GM10248 (cell line): ENCODE measurements around the gene CCNDBP1.

Experiments used
- CTCF ChIA-PET: fragments of 300-600 bp; sonication (Branson Sonifier 250); formaldehyde crosslinking; extraction: SDS; loops from one replicate; lab custom pipeline; 2021; ENCODE audit warnings: antibody characterized with exemption; lab: Yijun Ruan, JAX
- POLR2A ChIA-PET: fragments of 350-650 bp; sonication (Branson Sonifier 250); formaldehyde crosslinking; extraction: SDS; loops from one replicate; lab custom pipeline; 2020; ENCODE audit warnings: antibody characterized with exemption; lab: Yijun Ruan, JAX
- DNase-seq: peaks from one replicate; pipeline ENCODE4 v3.0.0; 2012; ENCODE audit errors: extremely low spot score
- TF ChIP-seq, protein P1 (sequence below): IDR thresholded peaks from 2 replicates; pipeline ENCODE4 v1.5.1; 2012; ENCODE audit warnings: mild to moderate bottlenecking, low read depth; ENCODE audit errors: extremely low read depth, missing control alignments, control extremely low read depth

CCNDBP1 gene

DNA sequence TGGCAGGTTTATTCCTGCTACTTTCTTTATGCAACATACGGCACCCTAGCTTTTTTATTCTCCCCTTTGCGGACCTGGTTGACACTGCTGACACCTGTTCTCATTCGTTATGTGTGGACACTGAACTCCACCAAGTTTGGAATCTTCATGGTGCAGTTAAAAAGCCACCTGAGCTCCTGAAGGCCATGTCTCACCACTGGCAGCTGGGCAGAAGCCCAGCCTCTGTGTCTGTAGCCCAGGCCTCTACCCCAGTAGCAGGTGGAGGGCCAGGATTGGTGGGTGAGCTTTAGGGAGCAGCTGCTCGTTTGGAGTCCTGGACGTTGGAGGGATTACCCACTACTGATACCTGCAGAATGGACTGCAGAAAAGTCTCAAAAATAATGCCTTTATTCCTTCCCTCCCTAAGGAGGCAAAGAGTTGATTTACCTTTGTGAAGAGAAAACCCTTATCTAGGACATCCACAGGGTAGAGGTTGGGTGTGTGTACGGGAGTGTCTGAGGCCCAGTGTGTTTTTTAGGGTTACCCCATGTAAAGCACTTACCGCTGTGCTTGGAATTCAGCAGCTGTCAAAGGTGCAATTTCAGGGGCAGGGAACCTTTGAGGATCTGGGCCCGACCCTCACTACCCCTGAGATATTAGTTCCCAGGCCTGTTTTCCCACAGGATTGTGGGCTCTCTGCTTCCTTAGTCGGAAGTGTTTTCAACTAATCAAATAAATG is 637 bp upstream of the CCNDBP1 start:
- TF ChIP-seq, protein P1, sequence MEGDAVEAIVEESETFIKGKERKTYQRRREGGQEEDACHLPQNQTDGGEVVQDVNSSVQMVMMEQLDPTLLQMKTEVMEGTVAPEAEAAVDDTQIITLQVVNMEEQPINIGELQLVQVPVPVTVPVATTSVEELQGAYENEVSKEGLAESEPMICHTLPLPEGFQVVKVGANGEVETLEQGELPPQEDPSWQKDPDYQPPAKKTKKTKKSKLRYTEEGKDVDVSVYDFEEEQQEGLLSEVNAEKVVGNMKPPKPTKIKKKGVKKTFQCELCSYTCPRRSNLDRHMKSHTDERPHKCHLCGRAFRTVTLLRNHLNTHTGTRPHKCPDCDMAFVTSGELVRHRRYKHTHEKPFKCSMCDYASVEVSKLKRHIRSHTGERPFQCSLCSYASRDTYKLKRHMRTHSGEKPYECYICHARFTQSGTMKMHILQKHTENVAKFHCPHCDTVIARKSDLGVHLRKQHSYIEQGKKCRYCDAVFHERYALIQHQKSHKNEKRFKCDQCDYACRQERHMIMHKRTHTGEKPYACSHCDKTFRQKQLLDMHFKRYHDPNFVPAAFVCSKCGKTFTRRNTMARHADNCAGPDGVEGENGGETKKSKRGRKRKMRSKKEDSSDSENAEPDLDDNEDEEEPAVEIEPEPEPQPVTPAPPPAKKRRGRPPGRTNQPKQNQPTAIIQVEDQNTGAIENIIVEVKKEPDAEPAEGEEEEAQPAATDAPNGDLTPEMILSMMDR, result no peak
- no peak for DNase-seq
- ChIA-PET POLR2A (no interaction called here), CTCF (interaction anchor here (0.9 to 3.0 kb wide), 7 partner anchors 8 to 101 kb away, joined by 3 to 17 read pairs (median 3); no protein-coding TSS in a partner anchor)

DNA sequence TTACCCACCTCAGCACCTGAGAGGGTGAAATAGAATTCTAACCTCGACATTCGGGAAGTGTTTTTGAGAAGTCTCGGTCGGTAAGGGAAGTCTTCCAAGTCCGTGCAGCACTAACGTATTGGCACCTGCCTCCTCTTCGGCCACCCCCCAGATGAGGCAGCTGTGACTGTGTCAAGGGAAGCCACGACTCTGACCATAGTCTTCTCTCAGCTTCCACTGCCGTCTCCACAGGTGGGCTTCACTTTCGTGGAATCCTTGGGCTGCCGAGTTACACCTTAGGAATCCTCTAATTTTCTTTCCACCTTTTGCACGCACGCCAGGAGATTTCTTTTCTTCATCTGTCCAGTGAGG is 775 bp downstream of the CCNDBP1 start:
- POLR2A ChIA-PET, result interaction anchor here (0.6 kb wide), 1 partner anchor 53 kb away, joined by 4 read pairs; no protein-coding TSS in a partner anchor
- TF ChIP-seq, protein P1, result no peak

DNA sequence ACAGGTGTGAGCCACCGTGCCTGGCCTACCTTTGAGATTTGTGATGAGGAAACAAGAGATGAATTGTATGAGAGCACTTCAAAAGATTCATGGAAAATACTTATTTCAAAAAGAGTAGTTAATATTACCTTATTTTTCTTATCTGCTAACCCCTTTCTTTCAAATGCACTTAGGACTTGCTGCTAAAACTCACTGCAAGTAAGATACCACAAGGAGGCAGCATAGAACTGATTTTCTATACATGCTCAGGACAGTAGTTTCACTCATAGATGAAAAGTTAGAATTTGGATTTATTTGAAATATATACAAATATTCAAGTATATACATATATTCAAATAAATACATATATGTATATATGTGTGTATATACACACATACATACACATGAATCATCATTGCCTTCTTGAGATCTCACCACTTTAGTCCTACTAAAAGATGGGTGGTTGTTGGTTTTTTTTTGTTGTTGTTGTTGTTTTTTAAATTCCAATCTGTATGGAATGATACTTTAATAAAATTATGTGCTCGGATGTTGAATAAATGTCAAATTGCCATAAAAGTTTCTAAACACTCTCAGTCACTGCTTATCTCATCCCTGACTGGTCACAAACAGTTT is 2.4 kb downstream of the CCNDBP1 start:
- POLR2A ChIA-PET, result no interaction called here
- TF ChIP-seq, protein P1, result peak; percentile 66
- CTCF ChIA-PET, result interaction anchor here (1.0 to 3.0 kb wide), 4 partner anchors 17 to 98 kb away, joined by 3 to 19 read pairs (median 14); no protein-coding TSS in a partner anchor
- DNase-seq, result no peak

More for the DNA sequence above, 775 bp downstream of the CCNDBP1 start:
- peak; percentile 50 for DNase-seq
- CTCF ChIA-PET, result interaction anchor here (1.0 to 3.0 kb wide), 6 partner anchors 8 to 100 kb away, joined by 3 to 19 read pairs (median 4); no protein-coding TSS in a partner anchor

DNA sequence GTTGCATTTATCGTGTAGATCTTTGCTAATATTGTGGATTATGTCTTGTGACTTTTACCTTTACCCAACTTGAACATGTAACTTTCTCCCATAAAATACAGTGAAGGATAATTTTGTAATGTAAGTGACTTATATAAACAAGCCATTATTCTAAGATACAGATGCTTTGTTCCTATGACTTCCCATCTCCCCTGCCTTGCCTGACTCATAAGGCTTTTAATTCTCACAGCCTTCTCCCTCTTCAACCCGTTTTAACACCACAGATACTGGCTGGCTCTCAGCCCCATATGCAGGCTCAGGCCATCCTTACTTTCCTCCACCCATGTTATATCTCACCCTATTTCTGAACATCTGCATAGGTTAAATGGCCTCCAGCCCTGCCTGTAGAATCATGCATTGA is 4.1 kb downstream of the CCNDBP1 start:
- CTCF ChIA-PET, result interaction anchor here (1.3 kb wide), 2 partner anchors 15 to 96 kb away, joined by 4 to 11 read pairs; no protein-coding TSS in a partner anchor
- no peak for DNase-seq
- TF ChIP-seq, protein P1, result no peak
- POLR2A ChIA-PET, result no interaction called here

DNA sequence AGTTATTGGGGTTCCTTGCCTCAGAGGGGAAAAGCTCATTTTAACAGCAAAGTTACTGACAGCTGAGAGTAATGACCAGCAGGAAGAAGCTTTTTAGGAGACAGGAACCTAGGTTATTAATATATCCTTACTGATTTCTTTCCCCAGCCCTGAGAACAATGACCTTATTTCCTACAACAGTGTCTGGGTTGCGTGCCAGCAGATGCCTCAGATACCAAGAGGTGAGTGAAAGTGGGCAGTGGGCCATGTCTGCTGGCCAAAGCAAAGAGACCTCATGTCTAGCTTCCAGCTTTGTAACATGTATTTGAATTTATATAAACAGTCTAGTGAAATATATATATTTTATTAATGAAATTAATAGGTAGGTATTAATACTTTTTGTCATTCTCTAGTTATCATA is 5.0 kb downstream of the CCNDBP1 start:
- ChIA-PET POLR2A (no interaction called here), CTCF (interaction anchor here (1.1 to 6.9 kb wide), 5 partner anchors 10 to 95 kb away, joined by 3 to 52 read pairs (median 5); no protein-coding TSS in a partner anchor)
- no peak for DNase-seq
- TF ChIP-seq, protein P1, result no peak

DNA sequence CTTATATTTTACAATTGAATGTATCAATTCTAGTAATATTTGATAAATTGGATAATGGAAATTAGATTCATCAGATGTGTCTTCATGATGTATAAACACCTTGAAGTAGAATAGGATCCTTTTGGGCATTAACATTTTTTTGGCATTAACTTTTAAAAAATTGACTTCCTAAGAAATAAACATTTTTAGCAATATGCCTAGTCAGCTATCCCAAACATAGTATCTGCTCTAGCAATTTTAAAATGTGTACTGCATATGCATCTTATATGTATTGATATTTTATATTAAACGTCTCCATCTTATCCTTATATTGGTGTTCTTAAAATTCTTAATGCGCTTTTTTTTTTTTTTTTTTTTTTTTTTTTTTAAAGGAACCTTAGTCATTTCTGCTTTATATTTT is 8.5 kb downstream of the CCNDBP1 start:
- POLR2A ChIA-PET, result no interaction called here
- TF ChIP-seq, protein P1, result no peak
- CTCF ChIA-PET, result interaction anchor here (0.9 to 6.9 kb wide), 4 partner anchors 9 to 92 kb away, joined by 3 to 52 read pairs (median 12); partner anchors contain the start of gene CCNDBP1
- DNase-seq, result no peak
